Fibroblast of the aortic adventitia (primary cell): ENCODE results near the gene HDGFL2. TPM values are rescaled to one million over a fixed set of nuclear protein-coding genes. Genes with fewer than 3 reads are reported as not detected.

Experiments
- DNase-seq: peaks from one replicate; pipeline ENCODE4 v3.0.0-alpha.2; 2010; ENCODE audit warnings: low read depth
- H3K4me3 ChIP-seq: 2 replicates; pipeline ENCODE4 v1.5.1; 2011; ENCODE audit warnings: low read depth, mild to moderate bottlenecking, control low read depth, low read length, moderate library complexity
- total RNA-seq: library from RNA; depleted of rRNA; stranded (reverse); fragments of >200 nt; gene quantifications from 2 replicates; pipeline ENCODE4 v1.2.3, GENCODE V29; 2012; ENCODE audit warnings: low replicate concordance
- TF ChIP-seq, protein P1 (sequence below): IDR thresholded peaks from 2 replicates; pipeline ENCODE4 v1.5.1; 2011; ENCODE audit warnings: mild to moderate bottlenecking, low read length, control low read depth, inconsistent platforms; ENCODE audit not compliant: insufficient read depth

Gene HDGFL2
- total RNA-seq, 1 donor, result 41.0 TPM

DNA sequence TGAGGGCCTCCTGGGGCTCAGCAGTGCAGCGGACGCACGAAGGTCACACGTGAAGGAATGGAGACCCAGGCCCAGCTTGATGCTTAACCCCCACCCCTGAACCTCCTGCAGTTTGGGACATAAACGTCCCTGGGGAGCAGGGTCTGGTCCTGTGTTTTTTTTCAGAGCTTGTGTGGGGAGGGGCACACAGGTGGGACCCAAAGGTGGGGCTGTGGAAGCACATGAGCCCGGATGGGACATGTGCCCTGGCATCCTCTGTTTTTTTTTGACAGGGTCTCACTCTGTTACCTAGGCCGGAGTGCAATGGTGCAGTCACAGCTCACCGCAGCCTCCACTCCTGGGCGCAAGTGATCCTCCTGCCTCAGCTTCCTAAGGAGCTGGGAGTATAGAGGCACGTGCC lies 35.0 kb upstream of the HDGFL2 start:
- no peak for DNase-seq
- TF ChIP-seq, protein P1, sequence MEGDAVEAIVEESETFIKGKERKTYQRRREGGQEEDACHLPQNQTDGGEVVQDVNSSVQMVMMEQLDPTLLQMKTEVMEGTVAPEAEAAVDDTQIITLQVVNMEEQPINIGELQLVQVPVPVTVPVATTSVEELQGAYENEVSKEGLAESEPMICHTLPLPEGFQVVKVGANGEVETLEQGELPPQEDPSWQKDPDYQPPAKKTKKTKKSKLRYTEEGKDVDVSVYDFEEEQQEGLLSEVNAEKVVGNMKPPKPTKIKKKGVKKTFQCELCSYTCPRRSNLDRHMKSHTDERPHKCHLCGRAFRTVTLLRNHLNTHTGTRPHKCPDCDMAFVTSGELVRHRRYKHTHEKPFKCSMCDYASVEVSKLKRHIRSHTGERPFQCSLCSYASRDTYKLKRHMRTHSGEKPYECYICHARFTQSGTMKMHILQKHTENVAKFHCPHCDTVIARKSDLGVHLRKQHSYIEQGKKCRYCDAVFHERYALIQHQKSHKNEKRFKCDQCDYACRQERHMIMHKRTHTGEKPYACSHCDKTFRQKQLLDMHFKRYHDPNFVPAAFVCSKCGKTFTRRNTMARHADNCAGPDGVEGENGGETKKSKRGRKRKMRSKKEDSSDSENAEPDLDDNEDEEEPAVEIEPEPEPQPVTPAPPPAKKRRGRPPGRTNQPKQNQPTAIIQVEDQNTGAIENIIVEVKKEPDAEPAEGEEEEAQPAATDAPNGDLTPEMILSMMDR, result no peak
- H3K4me3 ChIP-seq, result no peak overlapping the region

DNA sequence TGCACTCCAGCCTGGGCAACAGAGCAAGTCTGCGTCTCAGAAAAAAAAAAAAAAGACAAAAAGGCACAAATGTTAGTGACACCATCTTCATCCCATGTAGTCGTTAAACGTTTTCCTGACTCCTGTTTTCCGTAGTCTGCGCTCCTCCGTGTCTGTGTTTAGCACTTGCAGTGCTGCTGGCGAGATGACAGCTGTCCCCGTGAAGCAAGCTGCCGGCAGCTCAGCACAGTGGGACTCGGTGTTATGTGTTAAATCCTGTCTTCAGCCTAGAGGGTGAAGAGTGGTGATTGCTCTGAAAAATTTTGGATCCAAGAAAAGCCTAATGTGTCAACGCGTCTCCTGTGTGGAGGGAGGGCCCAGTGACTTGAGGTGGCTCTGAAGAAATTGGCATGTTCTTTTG lies 32.9 kb upstream of the HDGFL2 start:
- no peak overlapping the region for H3K4me3 ChIP-seq
- TF ChIP-seq, protein P1, result no peak
- DNase-seq, result no peak

DNA sequence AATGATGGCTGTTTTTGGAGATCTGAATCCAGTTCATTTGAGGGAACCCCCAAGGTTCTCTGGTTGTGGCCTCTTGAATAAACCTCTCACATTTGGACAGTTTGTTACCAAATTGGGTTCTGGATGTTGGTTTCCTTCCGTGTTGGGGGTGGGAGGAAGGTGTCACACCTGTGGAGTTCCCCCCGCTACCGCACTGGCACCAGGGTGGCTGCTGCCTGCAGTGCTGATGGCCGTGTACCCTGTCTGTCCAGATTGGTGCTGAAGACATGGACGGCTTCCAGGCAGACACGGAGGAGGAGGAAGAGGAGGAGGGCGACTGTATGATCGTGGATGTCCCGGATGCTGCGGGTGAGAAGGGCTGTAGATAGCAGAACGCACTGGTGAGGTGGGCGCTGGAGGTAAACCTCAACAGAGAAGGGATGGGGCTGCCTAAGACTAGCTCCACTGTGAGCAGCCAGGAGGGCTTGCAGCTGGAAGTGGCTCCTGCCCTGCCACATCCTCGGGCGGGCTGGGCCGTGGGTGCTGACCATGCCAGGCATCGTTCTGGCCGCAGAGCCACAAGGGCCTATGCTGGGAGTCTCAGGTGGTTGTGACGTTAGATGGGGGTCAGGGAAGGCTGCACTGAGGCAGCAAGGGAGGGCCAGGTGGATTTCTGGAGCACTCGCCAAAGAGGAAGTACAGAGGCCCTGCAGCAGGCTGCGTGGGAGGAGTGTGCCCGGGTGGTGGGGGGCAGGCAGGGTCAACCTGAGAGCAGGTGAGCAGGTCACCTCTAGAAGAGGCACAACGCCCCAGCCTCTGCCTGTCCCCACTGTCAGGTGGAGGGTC lies 29.9 kb upstream of the HDGFL2 start:
- TF ChIP-seq, protein P1, result no peak
- DNase-seq, result no peak
- no peak overlapping the region for H3K4me3 ChIP-seq

DNA sequence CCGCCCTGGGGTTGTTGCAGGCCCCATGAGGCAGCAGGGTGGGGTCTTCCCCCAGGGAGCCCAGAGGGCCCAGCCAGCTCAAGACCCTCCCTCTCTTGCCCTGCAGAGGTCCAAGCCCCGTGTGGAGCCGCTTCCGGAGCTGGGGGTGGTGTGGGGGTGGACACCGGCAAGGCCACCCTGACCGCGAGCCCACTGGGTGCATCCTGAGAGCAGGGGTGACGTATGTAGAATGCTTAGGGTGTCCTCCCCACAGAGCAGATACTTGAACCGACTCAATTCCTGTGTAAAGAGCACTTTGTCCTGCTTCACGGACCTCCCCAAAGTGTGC lies 29.3 kb upstream of the HDGFL2 start:
- TF ChIP-seq, protein P1, result no peak
- H3K4me3 ChIP-seq, result no peak overlapping the region
- no peak for DNase-seq

DNA sequence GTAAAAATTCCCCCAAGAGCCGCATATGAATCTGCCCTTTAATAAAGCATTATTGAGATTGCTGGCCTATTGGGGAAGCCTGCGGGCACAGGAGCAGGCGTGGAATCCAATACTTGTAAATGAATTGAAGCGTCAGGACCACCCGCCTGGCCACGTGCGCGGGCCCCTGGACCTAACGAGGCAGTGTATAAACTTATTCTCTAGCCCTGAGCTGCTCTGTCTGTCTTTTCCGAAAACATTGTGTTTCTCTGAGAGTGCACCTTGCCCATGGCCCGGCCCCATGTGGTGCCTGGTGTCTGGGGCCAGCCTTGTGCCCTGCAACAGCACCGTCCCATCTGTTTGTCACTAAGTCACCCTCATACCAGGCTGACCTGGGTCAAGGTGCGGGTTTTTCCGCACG lies 28.9 kb upstream of the HDGFL2 start:
- TF ChIP-seq, protein P1, result no peak
- no peak overlapping the region for H3K4me3 ChIP-seq
- DNase-seq, result no peak

DNA sequence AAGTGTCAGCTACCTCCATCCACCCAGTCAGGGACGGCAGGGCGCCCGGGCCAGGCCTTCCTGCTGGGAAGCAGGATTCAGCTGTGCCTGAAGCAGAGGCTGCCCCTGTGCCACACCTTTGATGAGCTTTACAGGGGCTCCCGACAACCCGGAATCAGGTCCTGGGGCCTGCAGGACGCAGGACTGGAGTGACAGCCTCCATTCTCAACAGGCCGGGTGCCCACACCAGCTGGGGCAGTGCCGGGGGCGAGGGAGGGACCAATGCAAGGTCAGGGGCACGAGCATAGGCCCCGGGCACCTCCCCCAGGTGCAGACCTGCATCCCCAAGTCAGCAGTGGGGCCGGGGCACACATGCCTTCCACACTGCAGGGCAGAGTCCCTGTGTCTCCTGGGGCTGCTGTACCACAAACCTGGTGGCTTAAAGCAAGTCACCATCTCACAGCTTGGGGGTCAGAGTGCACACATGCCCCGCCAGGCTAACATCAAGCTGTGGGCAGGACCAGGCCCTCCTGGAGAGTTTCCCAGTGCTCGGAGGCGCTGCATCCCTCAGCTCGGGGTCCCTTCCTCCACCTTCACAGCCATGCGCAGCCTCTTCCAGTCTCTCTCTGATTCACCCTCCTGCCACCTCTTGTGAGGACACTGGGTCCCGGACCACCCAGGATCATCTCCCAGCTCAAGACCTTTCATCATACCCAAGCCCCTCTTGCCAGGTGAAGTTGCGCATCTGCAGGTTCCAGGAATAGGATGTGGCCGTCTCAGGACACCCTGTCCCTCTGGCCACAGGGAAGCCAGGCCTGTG lies 27.9 kb upstream of the HDGFL2 start:
- TF ChIP-seq, protein P1, result no peak
- no peak for DNase-seq
- H3K4me3 ChIP-seq, result no peak overlapping the region
